ENCODE measurements around the gene C1QTNF9.

DNA sequence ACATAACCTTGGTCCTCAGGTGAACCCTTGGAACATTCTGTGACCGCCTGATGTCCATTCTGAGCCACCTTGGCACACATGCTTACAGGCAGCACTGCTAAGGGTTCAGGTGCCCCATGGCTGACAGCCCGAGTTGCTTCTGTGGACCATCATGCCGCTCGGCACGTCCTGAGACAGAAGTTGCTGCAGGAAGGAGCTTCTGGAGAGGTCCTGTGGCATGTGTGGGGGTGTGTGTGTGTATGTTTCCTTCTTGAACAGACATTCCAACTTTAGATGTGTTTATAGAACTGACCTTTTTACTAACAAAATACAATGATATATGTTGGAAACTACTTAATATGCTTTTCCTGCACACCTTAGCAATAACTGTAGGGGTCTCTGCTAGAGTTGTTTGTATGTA, 4.8 kb upstream of the C1QTNF9 start:
- TF ChIP-seq, protein P1, sequence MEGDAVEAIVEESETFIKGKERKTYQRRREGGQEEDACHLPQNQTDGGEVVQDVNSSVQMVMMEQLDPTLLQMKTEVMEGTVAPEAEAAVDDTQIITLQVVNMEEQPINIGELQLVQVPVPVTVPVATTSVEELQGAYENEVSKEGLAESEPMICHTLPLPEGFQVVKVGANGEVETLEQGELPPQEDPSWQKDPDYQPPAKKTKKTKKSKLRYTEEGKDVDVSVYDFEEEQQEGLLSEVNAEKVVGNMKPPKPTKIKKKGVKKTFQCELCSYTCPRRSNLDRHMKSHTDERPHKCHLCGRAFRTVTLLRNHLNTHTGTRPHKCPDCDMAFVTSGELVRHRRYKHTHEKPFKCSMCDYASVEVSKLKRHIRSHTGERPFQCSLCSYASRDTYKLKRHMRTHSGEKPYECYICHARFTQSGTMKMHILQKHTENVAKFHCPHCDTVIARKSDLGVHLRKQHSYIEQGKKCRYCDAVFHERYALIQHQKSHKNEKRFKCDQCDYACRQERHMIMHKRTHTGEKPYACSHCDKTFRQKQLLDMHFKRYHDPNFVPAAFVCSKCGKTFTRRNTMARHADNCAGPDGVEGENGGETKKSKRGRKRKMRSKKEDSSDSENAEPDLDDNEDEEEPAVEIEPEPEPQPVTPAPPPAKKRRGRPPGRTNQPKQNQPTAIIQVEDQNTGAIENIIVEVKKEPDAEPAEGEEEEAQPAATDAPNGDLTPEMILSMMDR (IDR thresholded peaks at IDR 0.05): no peak
- no peak for TF ChIP-seq POLR2A (IDR thresholded peaks at IDR 0.05)
